Measurements from ENCODE around the gene DNAJB4.

The DNAJB4 gene

GRCh38 chr1:78004719-78005447, at the start of gene DNAJB4:
DNAJB4 (plus strand) TSS chr1:78004939; CDS start chr1:78005111, 172 bp downstream.
- Histone ChIP-seq H3K4me3 (peak within 1 kb of the TSS; percentile 92), H3K27ac (peak within 1 kb of the TSS; percentile 98), H3K9me3 (ENCODE audit: low read depth, low read length) (no peaks in the 10 kb centered on the region), H3K9ac (ENCODE audit: insufficient read length) (peak within 1 kb of the TSS; percentile 90), H3K36me3 (ENCODE audit: insufficient read depth, low read length) (peaks cover 5% of the 10 kb centered on the region; the same call in 1 of the 2 replicates)
- DNase-seq (ENCODE audit: low read depth, low spot score): peak; percentile 98
- peak; percentile 75 for TF ChIP-seq POLR2AphosphoS5 (IDR thresholded peaks at IDR 0.05; ENCODE audit: borderline replicate concordance, low read depth, low read length)
- no peak for TF ChIP-seq EZH2 (IDR thresholded peaks at IDR 0.05)

- no peak for DNase-seq (ENCODE audit: low read depth, low spot score)
- Histone ChIP-seq H3K36me3 (ENCODE audit: insufficient read depth, low read length) (peaks cover 96% of the 10 kb centered on the region), H3K4me3 (no peak overlapping the region), H3K27ac (no peak overlapping the region), H3K9me3 (ENCODE audit: low read depth, low read length) (no peaks in the 10 kb centered on the region), H3K9ac (ENCODE audit: insufficient read length) (no peak overlapping the region)
- no peak for TF ChIP-seq POLR2AphosphoS5 (IDR thresholded peaks at IDR 0.05; ENCODE audit: borderline replicate concordance, low read depth, low read length)
- TF ChIP-seq FOXP2 (optimal IDR thresholded peaks at IDR 0.05; ENCODE audit: control extremely low read depth, extremely low read length, insufficient read depth): no peak
- no peak for TF ChIP-seq EZH2 (IDR thresholded peaks at IDR 0.05)
Measured at GRCh38 chr1:77955709-77956108, 49.0 kb upstream of the DNAJB4 start.

- DNase-seq (ENCODE audit: low read depth, low spot score): no peak
- Histone ChIP-seq H3K36me3 (ENCODE audit: insufficient read depth, low read length) (peaks cover 96% of the 10 kb centered on the region), H3K9ac (ENCODE audit: insufficient read length) (no peak overlapping the region), H3K4me3 (no peak overlapping the region), H3K9me3 (ENCODE audit: low read depth, low read length) (no peaks in the 10 kb centered on the region), H3K27ac (no peak overlapping the region)
- no peak for TF ChIP-seq POLR2AphosphoS5 (IDR thresholded peaks at IDR 0.05; ENCODE audit: borderline replicate concordance, low read depth, low read length)
- TF ChIP-seq FOXP2 (optimal IDR thresholded peaks at IDR 0.05; ENCODE audit: control extremely low read depth, extremely low read length, insufficient read depth): no peak
- TF ChIP-seq EZH2 (IDR thresholded peaks at IDR 0.05): no peak
Measured at GRCh38 chr1:77956464-77956863, 48.3 kb upstream of the DNAJB4 start.

- Histone ChIP-seq H3K9me3 (ENCODE audit: low read depth, low read length) (no peaks in the 10 kb centered on the region), H3K36me3 (ENCODE audit: insufficient read depth, low read length) (peaks cover 98% of the 10 kb centered on the region), H3K4me3 (no peak overlapping the region), H3K27ac (no peak overlapping the region), H3K9ac (ENCODE audit: insufficient read length) (no peak overlapping the region)
- DNase-seq (ENCODE audit: low read depth, low spot score): no peak
- TF ChIP-seq FOXP2 (optimal IDR thresholded peaks at IDR 0.05; ENCODE audit: control extremely low read depth, extremely low read length, insufficient read depth) (no peak), EZH2 (IDR thresholded peaks at IDR 0.05) (no peak), POLR2AphosphoS5 (IDR thresholded peaks at IDR 0.05; ENCODE audit: borderline replicate concordance, low read depth, low read length) (no peak)
Measured at GRCh38 chr1:77958391-77958790, 46.3 kb upstream of the DNAJB4 start.

- TF ChIP-seq FOXP2 (optimal IDR thresholded peaks at IDR 0.05; ENCODE audit: control extremely low read depth, extremely low read length, insufficient read depth) (no peak), POLR2AphosphoS5 (IDR thresholded peaks at IDR 0.05; ENCODE audit: borderline replicate concordance, low read depth, low read length) (no peak), EZH2 (IDR thresholded peaks at IDR 0.05) (no peak)
Measured at GRCh38 chr1:77958850-77959249, 45.9 kb upstream of the DNAJB4 start.

GRCh38 chr1:77961392-77961791, 43.3 kb upstream of the DNAJB4 start:
- Histone ChIP-seq H3K36me3 (ENCODE audit: insufficient read depth, low read length) (peaks cover 98% of the 10 kb centered on the region), H3K9ac (ENCODE audit: insufficient read length) (no peak overlapping the region), H3K4me3 (no peak overlapping the region), H3K27ac (peak overlapping the region; percentile 32; the same call in 1 of the 2 replicates), H3K9me3 (ENCODE audit: low read depth, low read length) (no peaks in the 10 kb centered on the region)
- no peak for DNase-seq (ENCODE audit: low read depth, low spot score)
- TF ChIP-seq FOXP2 (optimal IDR thresholded peaks at IDR 0.05; ENCODE audit: control extremely low read depth, extremely low read length, insufficient read depth) (no peak), POLR2AphosphoS5 (IDR thresholded peaks at IDR 0.05; ENCODE audit: borderline replicate concordance, low read depth, low read length) (no peak), EZH2 (IDR thresholded peaks at IDR 0.05) (no peak)

More at GRCh38 chr1:77958850-77959249, 45.9 kb upstream of the DNAJB4 start:
- no peak for DNase-seq (ENCODE audit: low read depth, low spot score)
- Histone ChIP-seq H3K9ac (ENCODE audit: insufficient read length) (no peak overlapping the region), H3K36me3 (ENCODE audit: insufficient read depth, low read length) (peaks cover 98% of the 10 kb centered on the region), H3K9me3 (ENCODE audit: low read depth, low read length) (no peaks in the 10 kb centered on the region), H3K4me3 (no peak overlapping the region), H3K27ac (no peak overlapping the region)

- Histone ChIP-seq H3K36me3 (ENCODE audit: insufficient read depth, low read length) (peaks cover 100% of the 10 kb centered on the region), H3K9me3 (ENCODE audit: low read depth, low read length) (no peaks in the 10 kb centered on the region), H3K9ac (ENCODE audit: insufficient read length) (no peak overlapping the region), H3K4me3 (no peak overlapping the region), H3K27ac (no peak overlapping the region)
- TF ChIP-seq FOXP2 (optimal IDR thresholded peaks at IDR 0.05; ENCODE audit: control extremely low read depth, extremely low read length, insufficient read depth): no peak
- TF ChIP-seq EZH2 (IDR thresholded peaks at IDR 0.05): no peak
- TF ChIP-seq POLR2AphosphoS5 (IDR thresholded peaks at IDR 0.05; ENCODE audit: borderline replicate concordance, low read depth, low read length): no peak
- no peak for DNase-seq (ENCODE audit: low read depth, low spot score)
Measured at GRCh38 chr1:77966291-77966690, 38.4 kb upstream of the DNAJB4 start.

GRCh38 chr1:77970192-77970591, 34.5 kb upstream of the DNAJB4 start:
- H3K36me3 ChIP-seq (ENCODE audit: insufficient read depth, low read length): peaks cover 91% of the 10 kb centered on the region

More at GRCh38 chr1:77970192-77970591, 34.5 kb upstream of the DNAJB4 start:
- H3K9ac ChIP-seq (ENCODE audit: insufficient read length): no peak overlapping the region
- no peaks in the 10 kb centered on the region for H3K9me3 ChIP-seq (ENCODE audit: low read depth, low read length)
- no peak overlapping the region for H3K4me3 ChIP-seq
- TF ChIP-seq POLR2AphosphoS5 (IDR thresholded peaks at IDR 0.05; ENCODE audit: borderline replicate concordance, low read depth, low read length) (no peak), FOXP2 (optimal IDR thresholded peaks at IDR 0.05; ENCODE audit: control extremely low read depth, extremely low read length, insufficient read depth) (no peak), EZH2 (IDR thresholded peaks at IDR 0.05) (no peak)
- DNase-seq (ENCODE audit: low read depth, low spot score): no peak
- H3K27ac ChIP-seq: no peak overlapping the region
